Measurements from ENCODE around the gene DHX38. TPM values are rescaled to one million over a fixed set of nuclear protein-coding genes. Genes with fewer than 3 reads are reported as not detected.

The DHX38 gene
- total RNA-seq, 4 donors from 2014 or later, result 31.7 to 52.7 (median 47.7) TPM

- intact Hi-C loops (cut with DNase I), result no loop called here
- TF ChIP-seq POLR2A (IDR thresholded peaks at IDR 0.05) (no peak), CTCF (IDR thresholded peaks at IDR 0.05) (no peak)
- H3K36me3 ChIP-seq, result no peaks in the 10 kb centered on the region
- no peak overlapping the region for H3K4me3 ChIP-seq (replicated peaks in 1 of 3)
- no peak for DNase-seq
- H3K27me3 ChIP-seq, result no peaks in the 10 kb centered on the region
- H3K9me3 ChIP-seq, result no peaks in the 10 kb centered on the region
- WGBS, 2 donors, result 82 to 83% methylated on average over 15 of the region's 15 CpGs
- H3K27ac ChIP-seq, result no peak overlapping the region
- no peaks in the 10 kb centered on the region for H3K4me1 ChIP-seq
Observed at GRCh38 chr16:72137380-72138063, 43.9 kb downstream of the DHX38 start.

DNA sequence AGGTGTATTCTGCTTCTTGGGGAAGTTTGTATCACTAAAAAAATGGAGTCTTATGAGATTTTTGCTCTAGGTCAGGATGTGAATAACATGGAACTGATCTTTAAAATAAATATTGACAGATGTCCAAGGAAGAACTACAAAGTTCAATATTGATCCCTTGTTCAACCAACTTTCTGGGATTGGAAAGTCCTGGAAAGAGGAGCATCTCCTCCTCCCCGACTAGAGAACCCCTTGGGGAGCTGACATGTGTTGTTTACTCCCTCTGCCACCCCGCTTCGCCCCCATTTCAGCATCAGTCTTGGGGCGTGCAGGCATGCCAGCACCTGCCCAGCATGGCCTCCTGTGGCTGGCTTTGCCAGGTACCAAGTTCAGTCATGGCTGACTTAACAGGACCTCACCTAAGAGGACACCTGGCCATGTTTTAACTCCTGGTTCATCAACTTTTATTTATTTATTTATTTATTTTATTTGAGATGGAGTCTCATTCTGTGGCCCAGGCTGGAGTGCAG, 44.5 kb downstream of the DHX38 start:
- no peaks in the 10 kb centered on the region for H3K36me3 ChIP-seq
- H3K27ac ChIP-seq, result no peak overlapping the region
- DNase-seq, result no peak
- H3K4me1 ChIP-seq, result no peaks in the 10 kb centered on the region
- no peak overlapping the region for H3K4me3 ChIP-seq (replicated peaks in 1 of 3)
- no peaks in the 10 kb centered on the region for H3K9me3 ChIP-seq
- intact Hi-C loops (cut with DNase I), result no loop called here
- WGBS, 2 donors, result 85 to 92% methylated on average over 4 of the region's 4 CpGs
- TF ChIP-seq POLR2A (IDR thresholded peaks at IDR 0.05) (no peak), CTCF (IDR thresholded peaks at IDR 0.05) (no peak)
- H3K27me3 ChIP-seq, result no peaks in the 10 kb centered on the region

GRCh38 chr16:72139908-72140307, 46.3 kb downstream of the DHX38 start:
- WGBS, 2 donors, result 95% methylated on average over 2 of the region's 2 CpGs
- no peak for DNase-seq
- H3K36me3 ChIP-seq, result no peaks in the 10 kb centered on the region
- no peak overlapping the region for H3K4me3 ChIP-seq (replicated peaks in 1 of 3)
- no peaks in the 10 kb centered on the region for H3K4me1 ChIP-seq
- intact Hi-C loops (cut with DNase I), result no loop called here
- H3K27ac ChIP-seq, result no peak overlapping the region
- no peaks in the 10 kb centered on the region for H3K9me3 ChIP-seq
- no peaks in the 10 kb centered on the region for H3K27me3 ChIP-seq
- TF ChIP-seq CTCF (IDR thresholded peaks at IDR 0.05), result no peak
- TF ChIP-seq POLR2A (IDR thresholded peaks at IDR 0.05), result no peak

GRCh38 chr16:72142476-72142875, 48.8 kb downstream of the DHX38 start:
- Histone ChIP-seq H3K27me3 (no peaks in the 10 kb centered on the region), H3K9me3 (no peaks in the 10 kb centered on the region), H3K4me3 (replicated peaks in 1 of 3) (no peak overlapping the region), H3K36me3 (no peaks in the 10 kb centered on the region), H3K27ac (no peak overlapping the region), H3K4me1 (no peaks in the 10 kb centered on the region)
- no peak for TF ChIP-seq CTCF (IDR thresholded peaks at IDR 0.05)
- TF ChIP-seq POLR2A (IDR thresholded peaks at IDR 0.05), result no peak
- WGBS, 2 donors, result 81 to 89% methylated on average over 1 of the region's 1 CpG
- DNase-seq, result no peak
- intact Hi-C loops (cut with DNase I), result no loop called here

DNA sequence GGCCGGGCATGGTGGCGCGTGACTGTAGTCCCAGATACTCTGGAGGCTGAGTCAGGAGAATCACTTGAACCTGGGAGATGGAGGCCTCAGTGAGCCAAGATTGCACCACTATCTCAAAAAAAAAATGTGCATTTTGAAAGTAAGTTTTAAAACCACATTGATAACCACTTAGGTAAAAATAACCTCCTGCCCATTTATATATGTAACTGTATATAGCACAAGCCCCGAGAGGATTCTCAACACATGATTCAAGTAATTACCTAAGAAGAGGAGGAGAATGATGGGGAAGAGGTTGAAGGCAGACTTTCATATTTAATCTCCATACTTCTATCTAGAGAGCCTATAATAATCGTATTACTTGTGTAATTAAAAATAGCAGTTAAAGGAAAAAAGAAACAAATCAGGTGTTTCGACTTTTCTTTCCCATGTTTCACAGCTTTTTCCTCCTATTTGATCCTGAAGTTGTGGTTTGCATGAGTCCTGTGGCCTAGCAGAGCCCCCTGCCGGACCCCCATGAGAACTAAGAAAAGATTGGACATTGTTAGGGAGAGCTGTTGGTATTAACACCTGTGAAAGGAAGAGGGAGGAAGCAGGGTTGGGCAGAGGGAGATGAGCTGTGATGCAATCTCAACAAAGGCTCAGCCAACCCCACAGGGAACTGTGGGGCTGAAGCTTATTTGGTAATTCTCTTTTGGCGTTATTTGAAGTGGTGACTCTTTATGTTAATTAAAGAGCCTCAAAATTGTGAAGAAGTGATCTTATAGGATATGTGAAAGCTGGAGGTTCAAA, 56.2 kb downstream of the DHX38 start:
- WGBS, 2 donors, result 75 to 78% methylated on average over 8 of the region's 8 CpGs
- no peak for DNase-seq
- H3K36me3 ChIP-seq, result no peaks in the 10 kb centered on the region
- TF ChIP-seq POLR2A (IDR thresholded peaks at IDR 0.05) (no peak), CTCF (IDR thresholded peaks at IDR 0.05) (no peak)
- no peak overlapping the region for H3K4me3 ChIP-seq (replicated peaks in 1 of 3)
- intact Hi-C loops (cut with DNase I), result no loop called here
- no peak overlapping the region for H3K27ac ChIP-seq
- no peaks in the 10 kb centered on the region for H3K9me3 ChIP-seq
- H3K4me1 ChIP-seq, result no peaks in the 10 kb centered on the region
- H3K27me3 ChIP-seq, result no peaks in the 10 kb centered on the region

Measured in thyroid gland (tissue), 4 donors.